ENCODE results near the gene CNKSR1.
A peak's percentile ranks its signal among the peaks of the same experiment; 100 is the strongest.

The CNKSR1 gene

GRCh38 chr1:26233903-26234643 lies 56.8 kb downstream of the CNKSR1 start, which contains the start of gene CEP85:
TSS of gene CEP85 (plus strand) at chr1:26234200. CDS start at chr1:26239784, 5,584 bp downstream.
- peak; percentile 98 for DNase-seq

GRCh38 chr1:26234644-26235370 lies 57.5 kb downstream of the CNKSR1 start:
- peak; percentile 68 for DNase-seq

- DNase-seq = no peak
These were observed 60.1 kb downstream of the CNKSR1 start for GRCh38 chr1:26237230-26237966.

All from activated CD8-positive, alpha-beta memory T cell treated with anti-CD3 and anti-CD28 coated beads, Interleukin-2, amount 50 U/mL, for 48 hours (primary cell).